ENCODE results near the gene KLHL13. TPM values are rescaled to one million over a fixed set of nuclear protein-coding genes. Genes with fewer than 3 reads are reported as not detected.

KLHL13 gene
- total RNA-seq, 2 donors from 2014 or later = 6.1 to 6.3 TPM

DNA sequence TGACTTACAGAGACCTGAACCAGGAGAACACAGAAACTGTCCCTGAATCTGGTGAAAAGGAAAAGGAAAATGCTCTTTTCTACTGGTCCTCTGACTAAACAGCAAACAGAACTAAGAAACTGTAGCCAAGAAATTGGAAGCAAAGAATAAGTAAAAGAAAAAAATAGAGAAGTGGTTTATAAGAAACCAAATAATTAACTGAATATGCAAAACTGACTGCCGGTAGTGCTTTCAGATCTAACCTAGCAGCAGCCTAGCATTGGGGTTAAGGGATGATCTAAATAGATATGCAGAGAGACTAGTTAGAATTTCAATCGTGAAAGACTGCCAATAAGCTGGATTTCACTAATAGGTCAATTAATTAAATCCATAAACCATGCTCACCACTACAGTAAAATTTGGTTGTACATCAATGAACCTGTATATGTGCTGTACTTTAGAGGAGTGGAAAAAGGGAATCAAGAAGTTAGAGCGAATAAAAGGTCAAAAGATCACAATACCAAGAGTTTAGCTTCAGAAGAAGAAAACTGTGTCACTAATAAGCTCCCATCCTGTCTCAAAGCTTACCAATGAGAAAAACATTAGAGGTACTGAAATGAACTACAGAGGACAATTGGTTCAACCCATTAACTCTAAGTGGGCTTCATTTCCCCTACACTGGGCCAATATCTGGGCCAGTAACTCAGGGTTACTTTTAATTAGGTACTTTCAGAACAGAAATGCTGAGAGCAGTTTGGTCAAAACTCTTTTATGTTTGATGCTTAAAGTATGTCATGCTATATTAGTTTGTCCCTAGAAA, 53.6 kb downstream of the KLHL13 start:
- Histone ChIP-seq H3K9me3 (no peaks in the 10 kb centered on the region), H3K36me3 (no peaks in the 10 kb centered on the region), H3K27me3 (no peaks in the 10 kb centered on the region), H3K4me3 (no peak overlapping the region), H3K27ac (no peak overlapping the region), H3K4me1 (no peaks in the 10 kb centered on the region)
- TF ChIP-seq, protein P1, sequence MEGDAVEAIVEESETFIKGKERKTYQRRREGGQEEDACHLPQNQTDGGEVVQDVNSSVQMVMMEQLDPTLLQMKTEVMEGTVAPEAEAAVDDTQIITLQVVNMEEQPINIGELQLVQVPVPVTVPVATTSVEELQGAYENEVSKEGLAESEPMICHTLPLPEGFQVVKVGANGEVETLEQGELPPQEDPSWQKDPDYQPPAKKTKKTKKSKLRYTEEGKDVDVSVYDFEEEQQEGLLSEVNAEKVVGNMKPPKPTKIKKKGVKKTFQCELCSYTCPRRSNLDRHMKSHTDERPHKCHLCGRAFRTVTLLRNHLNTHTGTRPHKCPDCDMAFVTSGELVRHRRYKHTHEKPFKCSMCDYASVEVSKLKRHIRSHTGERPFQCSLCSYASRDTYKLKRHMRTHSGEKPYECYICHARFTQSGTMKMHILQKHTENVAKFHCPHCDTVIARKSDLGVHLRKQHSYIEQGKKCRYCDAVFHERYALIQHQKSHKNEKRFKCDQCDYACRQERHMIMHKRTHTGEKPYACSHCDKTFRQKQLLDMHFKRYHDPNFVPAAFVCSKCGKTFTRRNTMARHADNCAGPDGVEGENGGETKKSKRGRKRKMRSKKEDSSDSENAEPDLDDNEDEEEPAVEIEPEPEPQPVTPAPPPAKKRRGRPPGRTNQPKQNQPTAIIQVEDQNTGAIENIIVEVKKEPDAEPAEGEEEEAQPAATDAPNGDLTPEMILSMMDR (IDR thresholded peaks at IDR 0.05) = no peak
- DNase-seq (ENCODE audit: low spot score) = no peak

DNA sequence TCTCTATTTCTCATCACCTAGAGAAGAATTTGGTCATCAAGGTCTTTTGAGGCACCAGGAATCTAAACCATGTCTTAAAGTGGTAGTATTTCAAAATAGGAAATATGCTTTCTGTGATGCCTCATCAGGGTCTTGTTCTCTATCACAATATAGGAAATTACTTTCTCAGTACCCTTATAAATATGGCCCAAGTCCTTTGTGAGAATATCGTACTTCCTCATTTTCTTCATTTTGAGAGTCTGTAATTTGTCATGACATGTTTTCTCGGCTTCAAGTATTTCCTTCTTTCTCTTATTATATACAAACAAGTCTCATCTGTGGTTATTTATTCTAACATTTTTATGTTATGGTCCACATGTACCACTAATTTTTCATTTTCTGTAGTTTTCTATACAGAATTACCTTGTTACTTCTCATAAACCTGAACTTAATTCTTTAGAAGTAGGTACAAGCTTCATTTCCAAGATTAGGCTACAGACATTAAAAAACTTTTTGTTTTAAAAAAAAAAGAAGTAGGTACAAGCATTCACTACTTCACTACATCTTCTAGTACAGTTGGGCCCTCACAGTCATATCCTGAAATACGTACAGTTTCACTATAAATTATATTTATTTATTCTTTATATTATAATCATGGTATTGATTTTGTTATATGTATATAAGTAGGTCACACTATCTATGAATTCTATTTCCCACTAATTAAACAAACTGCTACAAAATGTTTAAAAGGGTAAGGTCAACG, 54.4 kb downstream of the KLHL13 start:
- no peaks in the 10 kb centered on the region for H3K27me3 ChIP-seq
- H3K4me1 ChIP-seq = no peaks in the 10 kb centered on the region
- no peaks in the 10 kb centered on the region for H3K36me3 ChIP-seq
- no peak overlapping the region for H3K27ac ChIP-seq
- H3K9me3 ChIP-seq = no peaks in the 10 kb centered on the region
- no peak overlapping the region for H3K4me3 ChIP-seq
- no peak for DNase-seq (ENCODE audit: low spot score)
- TF ChIP-seq, protein P1 (IDR thresholded peaks at IDR 0.05) = no peak

DNA sequence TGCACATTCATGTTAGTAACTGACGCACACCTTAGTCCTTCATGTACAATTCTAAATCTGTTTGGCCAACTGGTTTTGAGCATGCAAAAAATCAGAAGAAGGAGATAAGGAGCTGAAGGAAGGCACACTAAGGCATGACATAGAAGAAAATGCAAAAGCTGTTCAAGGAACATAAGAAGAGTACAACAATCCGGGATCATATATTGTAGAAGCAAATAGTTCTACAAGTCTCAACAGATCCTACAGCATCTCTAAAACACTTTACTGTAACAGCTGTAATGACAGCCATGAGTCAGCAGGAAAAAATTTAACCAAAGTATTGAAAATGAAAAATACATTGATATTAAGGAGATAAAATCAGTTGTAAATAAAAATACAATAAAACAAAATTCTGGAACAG, 57.7 kb downstream of the KLHL13 start:
- TF ChIP-seq, protein P1 (IDR thresholded peaks at IDR 0.05) = no peak
- no peak overlapping the region for H3K4me3 ChIP-seq
- no peaks in the 10 kb centered on the region for H3K27me3 ChIP-seq
- H3K4me1 ChIP-seq = no peaks in the 10 kb centered on the region
- no peak for DNase-seq (ENCODE audit: low spot score)
- H3K27ac ChIP-seq = no peak overlapping the region
- no peaks in the 10 kb centered on the region for H3K36me3 ChIP-seq
- H3K9me3 ChIP-seq = no peaks in the 10 kb centered on the region

DNA sequence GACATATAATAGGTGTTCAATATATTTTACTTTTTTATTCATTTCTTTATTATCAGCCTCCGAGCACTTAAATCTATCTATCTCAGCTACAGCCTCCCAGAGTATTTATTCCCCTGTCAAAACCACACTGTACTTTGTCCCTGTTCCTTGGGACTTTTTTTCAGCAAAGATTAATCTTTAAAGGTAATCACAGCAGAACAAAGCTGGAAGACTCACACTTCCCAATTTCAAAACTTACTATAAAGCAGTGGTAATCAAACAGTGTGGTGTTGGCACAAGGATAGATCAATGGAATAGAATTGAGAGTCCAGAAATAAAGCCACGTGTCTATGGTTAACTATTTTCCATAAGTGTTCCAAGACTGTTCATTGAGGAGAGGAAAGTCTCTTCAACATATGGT, 59.7 kb downstream of the KLHL13 start:
- no peaks in the 10 kb centered on the region for H3K27me3 ChIP-seq
- DNase-seq (ENCODE audit: low spot score) = no peak
- H3K9me3 ChIP-seq = no peaks in the 10 kb centered on the region
- H3K4me1 ChIP-seq = no peaks in the 10 kb centered on the region
- TF ChIP-seq, protein P1 (IDR thresholded peaks at IDR 0.05) = no peak
- no peak overlapping the region for H3K27ac ChIP-seq
- no peaks in the 10 kb centered on the region for H3K36me3 ChIP-seq
- no peak overlapping the region for H3K4me3 ChIP-seq

DNA sequence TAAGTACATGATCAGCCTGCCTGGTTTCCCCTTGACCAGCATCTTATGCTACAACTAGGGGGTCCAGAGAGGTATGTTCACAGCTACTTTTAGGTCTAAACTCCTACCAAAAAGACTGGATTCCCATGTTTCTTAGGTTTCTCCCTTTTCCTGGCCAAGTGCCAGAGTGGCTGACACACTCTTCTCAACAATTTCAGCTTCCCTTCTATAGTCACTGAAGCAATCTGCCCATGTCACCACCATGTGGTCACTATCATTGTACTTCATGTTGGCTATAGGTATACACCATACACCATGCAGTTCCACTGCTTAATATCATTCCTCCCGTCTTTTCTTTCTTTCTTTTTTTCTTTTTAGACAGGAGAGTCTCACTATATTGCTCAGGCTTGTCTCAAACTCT, 66.9 kb downstream of the KLHL13 start:
- Histone ChIP-seq H3K9me3 (peaks cover 0 to 3% of the 10 kb centered on the region in 2 donors), H3K4me1 (no peaks in the 10 kb centered on the region), H3K27me3 (no peaks in the 10 kb centered on the region), H3K27ac (no peak overlapping the region), H3K4me3 (no peak overlapping the region), H3K36me3 (no peaks in the 10 kb centered on the region)
- TF ChIP-seq, protein P1 (IDR thresholded peaks at IDR 0.05) = no peak
- DNase-seq (ENCODE audit: low spot score) = no peak
